Measurements from ENCODE around the gene CACNG4.

CACNG4 gene

GRCh38 chr17:67013891-67014290 is 49.4 kb downstream of the CACNG4 start:
- ChIA-PET CTCF (no interaction called here), POLR2A (no interaction called here)
- TF ChIP-seq NFRKB (IDR thresholded peaks at IDR 0.05) (no peak), FOXA1 (IDR thresholded peaks at IDR 0.05) (no peak), SP1 (IDR thresholded peaks at IDR 0.05) (no peak), L3MBTL2 (conservative IDR thresholded peaks at IDR 0.05) (no peak), ARNT (IDR thresholded peaks at IDR 0.05) (no peak), ELF4 (IDR thresholded peaks at IDR 0.05) (no peak), FOXM1 (IDR thresholded peaks at IDR 0.05; ENCODE audit: borderline replicate concordance) (no peak), SUZ12 (IDR thresholded peaks at IDR 0.05) (no peak), CTBP1 (IDR thresholded peaks at IDR 0.05; ENCODE audit: borderline replicate concordance) (no peak), FOXK2 (IDR thresholded peaks at IDR 0.05) (no peak), LEF1 (IDR thresholded peaks at IDR 0.05; ENCODE audit: borderline replicate concordance) (no peak), ZNF384 (IDR thresholded peaks at IDR 0.05) (no peak)
- TF ChIP-seq, protein P1, sequence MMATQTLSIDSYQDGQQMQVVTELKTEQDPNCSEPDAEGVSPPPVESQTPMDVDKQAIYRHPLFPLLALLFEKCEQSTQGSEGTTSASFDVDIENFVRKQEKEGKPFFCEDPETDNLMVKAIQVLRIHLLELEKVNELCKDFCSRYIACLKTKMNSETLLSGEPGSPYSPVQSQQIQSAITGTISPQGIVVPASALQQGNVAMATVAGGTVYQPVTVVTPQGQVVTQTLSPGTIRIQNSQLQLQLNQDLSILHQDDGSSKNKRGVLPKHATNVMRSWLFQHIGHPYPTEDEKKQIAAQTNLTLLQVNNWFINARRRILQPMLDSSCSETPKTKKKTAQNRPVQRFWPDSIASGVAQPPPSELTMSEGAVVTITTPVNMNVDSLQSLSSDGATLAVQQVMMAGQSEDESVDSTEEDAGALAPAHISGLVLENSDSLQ (IDR thresholded peaks at IDR 0.05): no peak
- DNase-seq (ENCODE audit: extremely low spot score): no peak

- no peak for TF ChIP-seq LEF1 (IDR thresholded peaks at IDR 0.05; ENCODE audit: borderline replicate concordance)
- DNase-seq (ENCODE audit: extremely low spot score): no peak
- ChIA-PET POLR2A (no interaction called here), CTCF (no interaction called here)
Observed at GRCh38 chr17:67015001-67015400, 50.5 kb downstream of the CACNG4 start.

DNA sequence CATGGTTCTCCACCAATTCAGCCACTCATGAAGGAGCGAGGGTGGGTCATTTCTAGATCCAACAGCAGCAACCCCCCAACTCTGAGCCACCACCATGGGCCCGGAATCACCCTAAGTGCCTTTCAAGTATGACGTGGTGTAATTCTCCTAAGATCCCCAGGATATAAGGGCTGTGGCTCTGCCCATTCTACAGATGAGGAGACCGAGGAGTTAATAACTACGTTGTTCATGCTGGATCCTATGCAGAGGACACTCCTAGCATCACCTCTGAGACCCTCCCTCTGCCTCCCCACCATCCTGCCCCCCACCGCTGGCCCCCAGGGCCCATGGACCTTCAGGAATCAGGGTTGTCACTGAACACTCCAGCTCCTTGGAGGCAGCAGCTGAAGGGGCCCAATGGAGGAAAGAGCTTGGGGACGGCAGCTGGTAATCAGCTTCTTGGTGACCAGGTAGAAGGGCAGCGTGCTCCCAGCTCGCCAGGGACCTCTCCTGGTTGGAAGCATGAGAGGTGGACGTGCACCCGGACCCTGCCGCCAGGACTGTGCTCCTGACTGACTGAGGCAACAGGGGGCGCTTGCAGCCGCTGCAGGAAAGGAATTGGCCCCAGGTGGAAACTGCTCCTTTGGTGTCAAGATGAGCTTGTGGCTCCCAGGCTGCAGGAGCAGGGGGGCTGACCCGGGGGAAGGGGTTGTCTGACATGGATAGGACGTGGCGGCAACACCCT is 51.7 kb downstream of the CACNG4 start:
- TF ChIP-seq CTBP1 (IDR thresholded peaks at IDR 0.05; ENCODE audit: borderline replicate concordance): no peak
- TF ChIP-seq LEF1 (IDR thresholded peaks at IDR 0.05; ENCODE audit: borderline replicate concordance): no peak
- TF ChIP-seq SUZ12 (IDR thresholded peaks at IDR 0.05): no peak
- no peak for TF ChIP-seq ARNT (IDR thresholded peaks at IDR 0.05)
- TF ChIP-seq ELF4 (IDR thresholded peaks at IDR 0.05): no peak
- TF ChIP-seq, protein P1 (IDR thresholded peaks at IDR 0.05): no peak
- no peak for TF ChIP-seq ZNF384 (IDR thresholded peaks at IDR 0.05)
- no peak for TF ChIP-seq BHLHE40 (IDR thresholded peaks at IDR 0.05; ENCODE audit: borderline replicate concordance)
- no peak for TF ChIP-seq FOXA1 (IDR thresholded peaks at IDR 0.05)
- TF ChIP-seq L3MBTL2 (conservative IDR thresholded peaks at IDR 0.05): no peak
- TF ChIP-seq FOXM1 (IDR thresholded peaks at IDR 0.05; ENCODE audit: borderline replicate concordance): no peak
- no peak for TF ChIP-seq HDGF (IDR thresholded peaks at IDR 0.05; ENCODE audit: borderline replicate concordance)
- TF ChIP-seq NFRKB (IDR thresholded peaks at IDR 0.05): no peak
- TF ChIP-seq FOXK2 (IDR thresholded peaks at IDR 0.05): no peak
- no peak for TF ChIP-seq SP1 (IDR thresholded peaks at IDR 0.05)
- TF ChIP-seq TARDBP (IDR thresholded peaks at IDR 0.05): no peak
- POLR2A ChIA-PET: no interaction called here
- DNase-seq (ENCODE audit: extremely low spot score): no peak
- CTCF ChIA-PET: interaction anchor here (1.2 kb wide), 1 partner anchor 13 kb away, joined by 3 read pairs; no protein-coding TSS in a partner anchor

- ChIA-PET POLR2A (no interaction called here), CTCF (no interaction called here)
- TF ChIP-seq CTBP1 (IDR thresholded peaks at IDR 0.05; ENCODE audit: borderline replicate concordance): no peak
- TF ChIP-seq FOXA1 (IDR thresholded peaks at IDR 0.05): no peak
- no peak for TF ChIP-seq L3MBTL2 (conservative IDR thresholded peaks at IDR 0.05)
- no peak for TF ChIP-seq ELF4 (IDR thresholded peaks at IDR 0.05)
- TF ChIP-seq FOXK2 (IDR thresholded peaks at IDR 0.05): no peak
- DNase-seq (ENCODE audit: extremely low spot score): no peak
Observed at GRCh38 chr17:67017910-67018309, 53.4 kb downstream of the CACNG4 start.

GRCh38 chr17:67018471-67019434 is 54.2 kb downstream of the CACNG4 start:
- DNase-seq (ENCODE audit: extremely low spot score): no peak
- POLR2A ChIA-PET: no interaction called here
- CTCF ChIA-PET: no interaction called here
- TF ChIP-seq ELF4 (IDR thresholded peaks at IDR 0.05): no peak
- no peak for TF ChIP-seq FOXK2 (IDR thresholded peaks at IDR 0.05)
- TF ChIP-seq, protein P1 (IDR thresholded peaks at IDR 0.05): no peak
- TF ChIP-seq ZNF384 (IDR thresholded peaks at IDR 0.05): no peak
- no peak for TF ChIP-seq LEF1 (IDR thresholded peaks at IDR 0.05; ENCODE audit: borderline replicate concordance)
- no peak for TF ChIP-seq SUZ12 (IDR thresholded peaks at IDR 0.05)
- no peak for TF ChIP-seq SP1 (IDR thresholded peaks at IDR 0.05)
- TF ChIP-seq L3MBTL2 (conservative IDR thresholded peaks at IDR 0.05): no peak
- TF ChIP-seq HDGF (IDR thresholded peaks at IDR 0.05; ENCODE audit: borderline replicate concordance): no peak

- CTCF ChIA-PET: no interaction called here
Observed at GRCh38 chr17:67019809-67020208, 55.3 kb downstream of the CACNG4 start.

More at GRCh38 chr17:67019809-67020208, 55.3 kb downstream of the CACNG4 start:
- TF ChIP-seq ZNF384 (IDR thresholded peaks at IDR 0.05) (no peak), LEF1 (IDR thresholded peaks at IDR 0.05; ENCODE audit: borderline replicate concordance) (no peak), SUZ12 (IDR thresholded peaks at IDR 0.05) (no peak), NFRKB (IDR thresholded peaks at IDR 0.05) (no peak), BHLHE40 (IDR thresholded peaks at IDR 0.05; ENCODE audit: borderline replicate concordance) (no peak), FOXA1 (IDR thresholded peaks at IDR 0.05) (no peak), TARDBP (IDR thresholded peaks at IDR 0.05) (no peak), L3MBTL2 (conservative IDR thresholded peaks at IDR 0.05) (no peak), FOXK2 (IDR thresholded peaks at IDR 0.05) (no peak), HDGF (IDR thresholded peaks at IDR 0.05; ENCODE audit: borderline replicate concordance) (no peak), SP1 (IDR thresholded peaks at IDR 0.05) (no peak), CTBP1 (IDR thresholded peaks at IDR 0.05; ENCODE audit: borderline replicate concordance) (no peak), ARNT (IDR thresholded peaks at IDR 0.05) (no peak), ELF4 (IDR thresholded peaks at IDR 0.05) (no peak)
- TF ChIP-seq, protein P1 (IDR thresholded peaks at IDR 0.05): no peak
- POLR2A ChIA-PET: no interaction called here
- no peak for DNase-seq (ENCODE audit: extremely low spot score)
